Gastrocnemius medialis (tissue), 4 donors: ENCODE results near the gene BPGM. TPM values are rescaled to one million over a fixed set of nuclear protein-coding genes. Genes with fewer than 3 reads are reported as not detected.
"Not testable (repeated sequence)": the region's sequence is repeated elsewhere in the genome, so short reads cannot be mapped to it uniquely, and the experiment has no call there.

Experiments
- ATAC-seq, 2 donors: fragments of 150-250 bp; one replicate each; pipeline ENCODE4 v1.9.1; 2016
- DNase-seq, 2 donors: peaks; one replicate each; pipeline ENCODE4 v3.0.0-alpha.2; 2019
- H3K27ac ChIP-seq, 4 donors: fragments of 200-600 bp; sonication (generic); 1 replicate in 1 of 4; 2 replicates in 3 of 4; pipeline ENCODE4 v1.5.1; 2016 to 2018; ENCODE audit warnings: mild to moderate bottlenecking in 2 of 4, moderate library complexity in 1 of 4
- H3K27me3 ChIP-seq, 3 donors: fragments of 200-600 bp; sonication (generic) in 2 of 3; 1 replicate in 1 of 3; 2 replicates in 2 of 3; pipeline versions ENCODE4 v1.5.1 to v1.6.0; 2016 to 2019; ENCODE audit warnings: mild to moderate bottlenecking in 1 of 3, moderate library complexity in 1 of 3
- H3K36me3 ChIP-seq, 2 donors: fragments of 200-600 bp; sonication (generic) in 1 of 2; one replicate each; pipeline ENCODE4 v1.5.1; 2017 to 2018
- H3K4me1 ChIP-seq, 2 donors: fragments of 200-600 bp; sonication (generic) in 1 of 2; one replicate each; pipeline ENCODE4 v1.5.1; 2016 to 2017; ENCODE audit warnings: mild to moderate bottlenecking in 2 of 2
- H3K4me3 ChIP-seq, 4 donors: fragments of 200-600 bp; sonication (generic) in 3 of 4; 1 replicate in 1 of 4; 2 replicates in 3 of 4; pipeline ENCODE4 v1.5.1; 2016 to 2019; ENCODE audit warnings: mild to moderate bottlenecking in 2 of 4
- H3K9me3 ChIP-seq, 3 donors: fragments of 200-600 bp; sonication (generic) in 2 of 3; 1 replicate in 1 of 3; 2 replicates in 2 of 3; pipeline ENCODE4 v1.5.1; 2016 to 2019
- POLR2A ChIP-seq, 2 donors: fragments of 450-650 bp; IDR thresholded peaks; one replicate each; pipeline ENCODE4 v1.6.1; 2017; ENCODE audit warnings: antibody characterized with exemption in 2 of 2, mild to moderate bottlenecking in 2 of 2, moderate library complexity in 2 of 2
- in situ Hi-C, 4 donors: fragments of 200-750 bp; cut with MboI; loops; one replicate each; pipeline versions ENCODE4 v1.15.0 to v1.8.0; 2017; ENCODE audit warnings: low sequenced_read_pairs in 4 of 4
- intact Hi-C: fragments of 100-400 bp; cut with DNase I; formaldehyde crosslinking; loops from one replicate; pipeline ENCODE4 v1.15.1; 2023; ENCODE audit warnings: low total_unique reads
- total RNA-seq, 4 donors: library from RNA; depleted of rRNA; stranded (reverse); fragments of >200 nt; gene quantifications; one replicate each; pipeline versions ENCODE4 v1.1.0 to v1.2.3, GENCODE V29; 2016
- TF ChIP-seq, protein P1 (sequence below), 5 experiments: fragments of 450-650 bp in 3 of 5; fragments of 200-600 bp in 2 of 5; sonication (generic) in 2 of 5; IDR thresholded peaks in 4 of 5; conservative IDR thresholded peaks in 1 of 5; 1 replicate in 4 of 5; 2 replicates in 1 of 5; pipeline ENCODE4 v1.5.1; 2016 to 2019; ENCODE audit warnings: antibody characterized with exemption in 5 of 5, mild to moderate bottlenecking in 3 of 5, moderate library complexity in 3 of 5

Gene BPGM
- total RNA-seq, 4 donors from 2014 or later = 11.3 to 24.5 (median 13.6) TPM

- H3K9me3 ChIP-seq = no peaks in the 10 kb centered on the region
- no peaks in the 10 kb centered on the region for H3K36me3 ChIP-seq
- no peak for DNase-seq
- TF ChIP-seq, protein P1, sequence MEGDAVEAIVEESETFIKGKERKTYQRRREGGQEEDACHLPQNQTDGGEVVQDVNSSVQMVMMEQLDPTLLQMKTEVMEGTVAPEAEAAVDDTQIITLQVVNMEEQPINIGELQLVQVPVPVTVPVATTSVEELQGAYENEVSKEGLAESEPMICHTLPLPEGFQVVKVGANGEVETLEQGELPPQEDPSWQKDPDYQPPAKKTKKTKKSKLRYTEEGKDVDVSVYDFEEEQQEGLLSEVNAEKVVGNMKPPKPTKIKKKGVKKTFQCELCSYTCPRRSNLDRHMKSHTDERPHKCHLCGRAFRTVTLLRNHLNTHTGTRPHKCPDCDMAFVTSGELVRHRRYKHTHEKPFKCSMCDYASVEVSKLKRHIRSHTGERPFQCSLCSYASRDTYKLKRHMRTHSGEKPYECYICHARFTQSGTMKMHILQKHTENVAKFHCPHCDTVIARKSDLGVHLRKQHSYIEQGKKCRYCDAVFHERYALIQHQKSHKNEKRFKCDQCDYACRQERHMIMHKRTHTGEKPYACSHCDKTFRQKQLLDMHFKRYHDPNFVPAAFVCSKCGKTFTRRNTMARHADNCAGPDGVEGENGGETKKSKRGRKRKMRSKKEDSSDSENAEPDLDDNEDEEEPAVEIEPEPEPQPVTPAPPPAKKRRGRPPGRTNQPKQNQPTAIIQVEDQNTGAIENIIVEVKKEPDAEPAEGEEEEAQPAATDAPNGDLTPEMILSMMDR (IDR thresholded peaks at IDR 0.05 in 4 of 5, conservative IDR thresholded peaks at IDR 0.05 in 1 of 5) = no peak
- TF ChIP-seq POLR2A (IDR thresholded peaks at IDR 0.05) = no peak
- in situ Hi-C loops (no loop called here), intact Hi-C loops (loop anchor here (10.0 kb wide), 2 partner anchors 115 to 915 kb away; partner anchors contain the start of gene NUP205)
- no peak for ATAC-seq
- H3K27me3 ChIP-seq = no peaks in the 10 kb centered on the region
- H3K27ac ChIP-seq = no peak overlapping the region
- H3K4me1 ChIP-seq = peaks cover under 1 to 4% of the 10 kb centered on the region in 2 donors
- H3K4me3 ChIP-seq = no peak overlapping the region
Observed at GRCh38 chr7:134639683-134640279, 6.9 kb upstream of the BPGM start.

DNA sequence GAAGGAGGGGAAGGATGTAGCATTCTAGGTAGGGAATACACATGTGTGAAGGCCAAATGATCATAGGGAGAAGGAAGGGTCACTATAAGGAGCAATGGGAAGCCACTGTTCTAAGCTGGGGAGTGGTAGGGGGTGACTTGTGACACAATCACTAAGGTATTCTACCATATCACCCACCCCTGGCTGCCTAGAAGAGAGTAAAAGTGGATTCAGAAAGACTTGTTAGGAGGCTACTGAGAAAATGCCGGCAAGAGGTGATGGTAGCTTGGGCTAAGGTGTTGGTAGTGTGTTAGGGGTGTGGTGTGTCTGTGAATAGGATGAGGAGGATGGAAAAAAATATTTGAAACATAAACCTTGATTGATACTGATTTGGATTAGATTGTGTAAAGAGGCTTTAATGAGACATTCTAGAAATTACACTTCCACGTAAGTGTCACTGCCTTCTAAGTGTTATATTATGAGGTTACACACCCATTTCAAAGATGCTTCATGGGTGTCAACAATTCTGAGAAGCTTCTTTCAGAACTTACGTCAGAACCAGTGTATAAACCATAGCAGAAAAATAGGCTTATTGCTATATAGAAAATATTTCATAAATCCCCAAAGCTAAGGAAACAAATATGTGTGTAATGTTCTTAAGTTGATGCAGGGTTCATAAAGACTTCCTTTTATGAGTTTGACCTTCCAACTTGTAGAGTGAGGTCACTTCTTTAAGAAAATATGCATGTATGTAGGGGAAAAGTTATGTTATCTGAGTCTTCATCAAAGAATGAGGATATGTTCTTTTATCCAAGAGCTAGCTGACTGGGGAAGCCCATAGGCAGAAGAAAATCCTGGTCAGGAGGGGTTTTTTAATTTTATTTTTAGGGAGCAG, 5.6 kb upstream of the BPGM start:
- Histone ChIP-seq H3K27me3 (no peaks in the 10 kb centered on the region), H3K9me3 (no peaks in the 10 kb centered on the region), H3K27ac (no peak overlapping the region), H3K4me3 (no peak overlapping the region), H3K36me3 (no peaks in the 10 kb centered on the region), H3K4me1 (peaks cover 10 to 12% of the 10 kb centered on the region in 2 donors)
- no peak for ATAC-seq
- in situ Hi-C loops (no loop called here), intact Hi-C loops (loop anchor here (10.0 kb wide), 1 partner anchor 914 kb away; the partner anchor contains the start of gene NUP205)
- TF ChIP-seq, protein P1 (IDR thresholded peaks at IDR 0.05 in 4 of 5, conservative IDR thresholded peaks at IDR 0.05 in 1 of 5) = no peak
- TF ChIP-seq POLR2A (IDR thresholded peaks at IDR 0.05) = no peak
- DNase-seq = no peak

DNA sequence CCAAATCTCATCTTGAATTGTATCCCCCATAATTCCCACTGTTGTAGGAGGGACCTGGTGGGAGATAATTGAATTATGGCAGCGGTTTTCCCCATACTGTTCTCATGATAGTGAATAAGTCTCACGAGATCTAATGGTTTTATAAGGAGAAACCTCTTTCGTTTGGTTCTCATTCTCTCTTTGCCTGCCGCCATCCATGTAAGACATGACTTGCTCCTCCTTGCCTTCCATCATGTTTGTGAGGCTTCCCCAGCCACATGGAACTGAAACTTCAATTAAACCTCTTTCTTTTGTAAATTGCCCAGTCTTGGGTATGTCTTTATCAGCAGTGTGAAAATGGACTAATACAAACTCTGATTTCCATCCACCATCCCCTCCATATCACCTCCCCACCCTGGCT, 4.7 kb upstream of the BPGM start:
- H3K36me3 ChIP-seq, H3K27ac ChIP-seq, ATAC-seq, DNase-seq, H3K4me3 ChIP-seq, in situ Hi-C loops, H3K9me3 ChIP-seq, H3K27me3 ChIP-seq: not testable (repeated sequence)
- intact Hi-C loops = loop anchor here (10.0 kb wide), 1 partner anchor 913 kb away; the partner anchor contains the start of gene NUP205
- H3K4me1 ChIP-seq = peaks cover 10 to 12% of the 10 kb centered on the region in 2 donors

DNA sequence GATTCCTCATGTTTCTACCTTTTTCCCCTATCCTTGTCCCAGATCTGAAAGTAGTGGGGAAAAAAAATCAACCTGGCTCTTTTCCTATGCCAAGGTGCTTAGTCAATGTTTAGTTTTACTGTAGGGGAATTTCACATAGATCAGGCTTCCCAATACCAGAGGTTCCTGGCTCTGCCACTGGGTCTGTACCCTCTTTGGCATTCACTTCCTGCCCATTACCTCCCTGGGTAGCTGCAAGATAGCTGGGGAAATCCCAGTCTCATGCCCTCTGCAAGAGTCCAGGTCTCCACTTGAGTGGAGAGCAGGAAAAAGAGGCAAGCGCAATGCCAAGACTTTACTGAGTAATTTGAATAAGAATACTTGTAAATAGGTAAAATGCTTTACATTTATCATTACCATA, 3.5 kb upstream of the BPGM start:
- in situ Hi-C loops (no loop called here), intact Hi-C loops (loop anchor here (10.0 kb wide), 1 partner anchor 912 kb away; the partner anchor contains the start of gene NUP205)
- TF ChIP-seq, protein P1 (IDR thresholded peaks at IDR 0.05 in 4 of 5, conservative IDR thresholded peaks at IDR 0.05 in 1 of 5) = no peak
- TF ChIP-seq POLR2A (IDR thresholded peaks at IDR 0.05) = no peak
- H3K27ac ChIP-seq = no peak overlapping the region
- H3K9me3 ChIP-seq = no peaks in the 10 kb centered on the region
- H3K4me1 ChIP-seq = peaks cover 17 to 20% of the 10 kb centered on the region in 2 donors
- H3K4me3 ChIP-seq = no peak overlapping the region
- no peaks in the 10 kb centered on the region for H3K27me3 ChIP-seq
- DNase-seq (no peak), ATAC-seq (no peak)
- no peaks in the 10 kb centered on the region for H3K36me3 ChIP-seq

- DNase-seq (no peak), ATAC-seq (no peak)
- H3K4me3 ChIP-seq = peak overlapping the region; percentile 60 to 85 (median 72)
- in situ Hi-C loops = no loop called here
- peaks cover 17 to 20% of the 10 kb centered on the region in 2 donors for H3K4me1 ChIP-seq
- H3K9me3 ChIP-seq = no peaks in the 10 kb centered on the region
- no peaks in the 10 kb centered on the region for H3K36me3 ChIP-seq
- no peaks in the 10 kb centered on the region for H3K27me3 ChIP-seq
- intact Hi-C loops = loop anchor here (5.0 to 10.0 kb wide), 2 partner anchors 98 to 909 kb away; partner anchors contain the start of genes AKR1B15 and NUP205
- peak overlapping the region; percentile 76 to 89 (median 85) for H3K27ac ChIP-seq
- TF ChIP-seq POLR2A (IDR thresholded peaks at IDR 0.05) = no peak
- TF ChIP-seq, protein P1 (IDR thresholded peaks at IDR 0.05 in 4 of 5, conservative IDR thresholded peaks at IDR 0.05 in 1 of 5) = no peak
Observed at GRCh38 chr7:134645478-134645877, 1.2 kb upstream of the BPGM start.
